ENCODE measurements around the gene EFNA5. TPM values are rescaled to one million over a fixed set of nuclear protein-coding genes. Genes with fewer than 3 reads are reported as not detected.

Gene EFNA5
- polyA plus RNA-seq, 3 donors: 0.74 to 5.4 (median 2.8) TPM

DNA sequence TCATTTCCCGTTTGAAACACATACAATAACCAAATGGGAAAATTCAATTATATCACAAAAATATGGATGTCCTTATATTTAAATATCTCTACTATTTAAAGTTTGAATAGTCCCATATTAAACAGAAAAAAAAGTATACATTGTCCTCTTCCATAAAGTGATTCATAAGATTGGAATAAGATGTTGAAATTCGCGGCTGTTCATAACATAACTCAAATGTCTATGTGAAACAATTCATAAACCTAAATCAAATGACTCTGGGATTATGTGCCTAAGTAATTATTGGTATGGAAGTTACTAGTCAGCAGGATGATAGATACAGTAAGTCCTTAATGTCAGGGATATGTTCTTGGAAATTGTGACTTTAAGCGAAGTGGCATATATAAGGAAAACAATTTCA lies 3.9 kb upstream of the EFNA5 start:
- no peak overlapping the region for H3K27ac ChIP-seq (ENCODE audit: low read depth, low read length)
- 82 to 87% (median 86%) methylated on average over 4 of the region's 4 CpGs for WGBS, 3 donors

DNA sequence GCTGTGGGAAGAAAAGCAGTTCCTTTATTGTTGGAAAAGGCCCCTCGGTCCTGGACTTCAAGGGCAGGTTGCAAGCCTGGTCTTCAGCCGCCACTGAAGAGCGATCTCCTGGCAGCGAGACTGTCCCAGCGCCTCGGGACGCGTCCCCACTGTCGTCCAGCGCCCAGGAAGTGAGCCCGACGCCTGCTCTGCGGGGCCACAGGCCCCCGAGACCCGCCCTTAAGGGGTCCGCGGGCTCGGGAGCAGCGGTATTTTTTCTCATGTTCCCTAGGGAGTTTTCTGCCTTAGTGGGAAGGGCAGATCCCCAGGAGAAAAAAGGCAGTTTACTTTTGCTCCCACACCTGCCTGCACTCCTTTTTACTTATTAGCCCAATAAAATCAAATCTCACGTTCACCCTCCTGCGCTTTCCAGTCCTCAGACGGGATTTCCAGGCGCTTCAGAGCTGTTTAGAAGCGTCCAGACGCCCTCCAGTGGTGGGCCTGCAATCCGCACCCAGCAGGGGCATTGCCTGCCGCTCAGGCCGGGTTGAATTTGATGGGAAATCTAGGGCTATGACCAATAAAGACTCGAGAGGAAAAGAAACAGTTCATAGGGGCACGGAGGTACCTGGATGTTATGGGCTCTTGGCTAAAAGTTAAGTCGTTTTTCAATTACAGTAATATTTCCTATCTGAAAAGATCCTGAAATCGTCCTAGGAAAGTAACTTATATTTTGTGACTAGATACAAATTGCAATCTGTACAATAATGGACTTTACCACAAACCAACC lies 2.8 kb upstream of the EFNA5 start:
- no peak overlapping the region for H3K27ac ChIP-seq (ENCODE audit: low read depth, low read length)
- WGBS, 3 donors: 1 to 3% (median 2%) methylated on average over 32 of the region's 32 CpGs

GRCh38 chr5:107673039-107673367 lies 2.3 kb upstream of the EFNA5 start:
- 1% methylated on average over 11 of the region's 11 CpGs for WGBS, 3 donors
- H3K27ac ChIP-seq (ENCODE audit: low read depth, low read length): no peak overlapping the region

DNA sequence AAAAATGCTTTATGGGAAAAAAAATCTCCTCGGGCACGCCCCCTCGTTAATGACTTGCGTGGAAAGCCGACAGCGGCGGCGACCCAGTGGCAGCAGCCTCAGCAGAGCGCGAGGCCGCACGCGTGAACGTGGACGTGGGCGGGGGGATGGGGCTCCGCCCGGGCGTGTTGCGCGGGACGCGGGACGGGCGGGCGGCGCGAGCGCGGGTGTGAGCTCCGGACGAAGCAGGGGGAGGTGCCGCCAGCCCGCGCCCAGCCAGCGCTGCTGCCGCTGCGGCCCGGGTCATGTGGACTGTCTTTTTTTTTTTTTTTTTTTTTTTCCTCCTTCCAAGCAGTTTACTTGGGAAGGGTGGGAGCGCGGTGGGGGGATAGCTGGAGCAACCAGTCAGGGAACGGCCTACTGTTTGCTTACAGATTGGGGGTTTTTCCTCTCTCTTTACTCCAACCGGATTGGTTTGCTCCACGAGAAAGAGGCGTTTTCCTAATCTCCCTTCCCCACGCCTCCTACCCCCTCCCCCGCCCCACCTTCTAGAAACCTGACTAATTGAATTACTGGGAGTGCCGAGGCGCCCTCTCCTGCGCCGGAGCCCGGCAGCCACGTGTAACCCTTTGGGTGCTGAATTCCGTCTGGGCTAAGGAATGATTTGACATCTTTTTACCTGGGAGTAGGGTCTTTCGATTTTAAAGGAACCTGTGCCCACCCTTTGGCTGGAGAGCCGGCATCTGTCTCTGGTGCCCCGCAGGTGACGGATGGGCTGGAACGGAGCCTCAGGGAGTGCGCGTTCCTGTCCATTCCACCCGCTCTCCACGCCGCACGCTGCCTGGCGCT lies 1.7 kb upstream of the EFNA5 start:
- H3K27ac ChIP-seq (ENCODE audit: low read depth, low read length): no peak overlapping the region
- 0 to 1% (median 1%) methylated on average over 64 to 66 of the region's 66 CpGs for WGBS, 3 donors

- 0 to 1% (median 1%) methylated on average over 20 of the region's 20 CpGs for WGBS, 3 donors
- H3K27ac ChIP-seq (ENCODE audit: low read depth, low read length): no peak overlapping the region
Observed at GRCh38 chr5:107671742-107672210, 1.0 kb upstream of the EFNA5 start.

DNA sequence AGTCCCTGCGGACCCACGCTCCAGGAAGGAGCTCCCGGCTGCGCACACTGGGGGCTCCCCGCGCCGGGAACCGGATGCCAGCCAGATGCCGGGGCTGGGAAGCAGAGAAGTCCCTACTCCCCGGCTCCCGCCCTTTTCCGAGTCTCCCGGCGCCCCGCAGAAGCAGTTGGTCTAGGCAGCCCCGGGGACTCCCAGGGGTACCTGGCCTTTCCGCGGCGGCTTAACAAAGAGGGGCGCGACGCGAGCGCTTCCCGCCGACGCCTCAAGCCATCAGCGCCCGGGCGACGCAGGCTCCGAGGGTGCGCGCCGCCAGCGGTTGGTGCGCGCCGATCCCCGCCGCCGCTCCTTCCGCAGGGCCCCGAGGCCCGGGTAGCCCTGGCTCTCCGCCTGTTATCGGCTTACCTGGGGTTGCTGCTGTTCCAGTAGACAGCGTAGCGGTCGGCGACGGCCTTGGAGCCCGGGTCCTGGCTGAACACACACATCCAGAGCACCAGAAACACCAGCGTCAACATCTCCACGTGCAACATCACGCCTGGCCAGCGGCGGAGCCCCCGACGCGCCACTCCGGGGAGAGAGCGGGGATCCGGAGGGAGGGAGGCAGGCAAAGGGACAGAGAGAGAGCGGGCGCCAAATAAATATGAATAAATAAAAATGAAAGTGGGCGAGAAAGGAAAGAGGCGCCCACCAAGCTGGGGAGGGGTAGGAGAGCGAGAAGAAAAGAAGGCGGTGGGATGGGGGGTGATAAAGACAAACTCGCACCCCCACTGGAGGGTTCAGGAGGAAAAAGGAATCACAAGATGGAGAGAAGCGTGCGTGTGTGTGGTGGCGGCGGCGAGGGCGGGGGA lies 428 bp downstream of the EFNA5 start:
- WGBS, 3 donors: 0 to 1% (median 1%) methylated on average over 71 to 77 of the region's 77 CpGs
- no peak overlapping the region for H3K27ac ChIP-seq (ENCODE audit: low read depth, low read length)

- 5 to 10% (median 7%) methylated on average over 60 of the region's 60 CpGs for WGBS, 3 donors
- H3K27ac ChIP-seq (ENCODE audit: low read depth, low read length): no peak overlapping the region
Observed at GRCh38 chr5:107669096-107670031, 1.4 kb downstream of the EFNA5 start.

- WGBS, 3 donors: 38 to 61% (median 49%) methylated on average over 11 of the region's 11 CpGs
- no peak overlapping the region for H3K27ac ChIP-seq (ENCODE audit: low read depth, low read length)
Observed at GRCh38 chr5:107668154-107669095, 2.3 kb downstream of the EFNA5 start.

- H3K27ac ChIP-seq (ENCODE audit: low read depth, low read length): no peak overlapping the region
- 73 to 79% (median 76%) methylated on average over 3 of the region's 3 CpGs for WGBS, 3 donors
Observed at GRCh38 chr5:107666051-107666655, 4.6 kb downstream of the EFNA5 start.

GRCh38 chr5:107665036-107665570 lies 5.6 kb downstream of the EFNA5 start:
- no peak overlapping the region for H3K27ac ChIP-seq (ENCODE audit: low read depth, low read length)
- 80 to 89% (median 88%) methylated on average over 2 of the region's 2 CpGs for WGBS, 3 donors

DNA sequence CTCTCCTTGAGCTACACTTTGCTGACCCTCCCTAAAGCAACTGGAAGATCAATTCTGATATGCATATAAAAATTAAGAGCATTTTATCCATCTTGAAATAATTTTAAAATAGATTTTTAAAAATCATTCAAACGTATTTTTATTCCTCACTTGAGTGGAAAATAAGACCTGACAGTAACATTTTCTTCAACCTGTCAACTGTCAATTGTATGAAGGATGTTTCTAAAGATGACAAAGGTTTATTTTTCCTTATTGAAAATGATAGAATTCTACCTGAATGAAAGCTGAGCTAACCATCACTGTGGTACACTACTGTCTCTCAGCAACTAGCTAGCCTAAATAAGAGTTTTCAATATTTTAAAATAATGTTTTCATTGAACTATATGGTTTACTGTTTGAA lies 7.0 kb downstream of the EFNA5 start:
- no peak overlapping the region for H3K27ac ChIP-seq (ENCODE audit: low read depth, low read length)
- WGBS, 3 donors: 63 to 73% (median 68%) methylated on average over 1 of the region's 1 CpG

DNA sequence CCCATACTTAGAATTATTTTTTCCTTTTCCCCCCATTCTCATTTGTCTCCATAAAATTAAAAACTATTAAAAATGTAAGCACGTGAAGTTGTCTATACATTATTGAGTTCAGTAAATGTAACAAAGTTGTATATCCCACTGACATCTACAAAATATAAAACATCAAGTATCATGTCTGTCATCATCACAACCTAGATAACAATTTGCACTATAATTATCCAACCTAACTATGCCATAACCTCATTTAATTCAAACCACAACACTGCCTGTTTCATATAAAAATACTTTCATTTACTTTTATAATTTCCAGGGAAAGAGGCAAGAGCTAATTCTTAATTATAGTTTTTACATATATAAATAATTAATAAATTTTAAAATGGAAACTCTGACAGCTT lies 9.1 kb downstream of the EFNA5 start:
- no peak overlapping the region for H3K27ac ChIP-seq (ENCODE audit: low read depth, low read length)
- WGBS, 3 donors: 88 to 91% (median 90%) methylated on average over 1 of the region's 1 CpG

DNA sequence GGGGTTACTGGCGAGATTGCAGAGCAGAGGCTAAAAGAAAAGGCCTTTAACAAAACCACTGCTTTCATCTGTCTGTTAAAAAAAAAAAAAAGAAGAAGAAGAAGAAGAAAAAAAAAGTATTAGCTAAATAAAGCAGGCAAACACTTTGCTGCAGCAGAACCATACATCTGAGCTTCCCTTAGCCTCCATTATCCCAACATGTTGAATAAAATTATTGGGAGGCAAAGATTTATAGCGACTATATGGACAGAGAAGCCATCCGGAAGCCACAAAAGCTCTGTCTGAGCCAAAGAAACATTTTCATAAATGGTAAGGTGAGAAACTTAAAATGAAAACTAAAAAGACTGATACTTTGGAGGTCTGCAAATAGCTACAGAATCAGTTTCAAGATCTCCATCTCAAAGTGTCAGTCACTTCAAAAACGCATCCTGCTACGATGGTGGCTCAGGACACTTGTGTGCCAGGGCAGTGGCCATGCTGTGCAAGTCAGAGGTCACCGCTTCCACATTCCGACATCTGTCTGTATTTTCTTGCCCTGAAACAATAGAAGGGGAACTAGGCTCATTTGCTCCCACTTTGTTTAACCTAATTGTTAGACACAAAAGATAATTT lies 9.6 kb downstream of the EFNA5 start:
- no peak overlapping the region for H3K27ac ChIP-seq (ENCODE audit: low read depth, low read length)
- WGBS, 3 donors: 88 to 92% (median 89%) methylated on average over 7 of the region's 7 CpGs

GRCh38 chr5:107658528-107658927 lies 12.2 kb downstream of the EFNA5 start:
- WGBS, 3 donors: 73 to 86% (median 82%) methylated on average over 5 of the region's 5 CpGs
- H3K27ac ChIP-seq (ENCODE audit: low read depth, low read length): no peak overlapping the region

GRCh38 chr5:107655831-107656230 lies 14.9 kb downstream of the EFNA5 start:
- 66 to 84% (median 70%) methylated on average over 3 of the region's 3 CpGs for WGBS, 3 donors

GRCh38 chr5:107654827-107655226 lies 15.9 kb downstream of the EFNA5 start:
- WGBS, 3 donors: 95 to 100% (median 96%) methylated on average over 1 of the region's 1 CpG
- no peak overlapping the region for H3K27ac ChIP-seq (ENCODE audit: low read depth, low read length)

More at GRCh38 chr5:107655831-107656230, 14.9 kb downstream of the EFNA5 start:
- no peak overlapping the region for H3K27ac ChIP-seq (ENCODE audit: low read depth, low read length)

Measured in adipose tissue (tissue), 3 donors.